Measurements from ENCODE around the gene SERPINE1. TPM values are rescaled to one million over a fixed set of nuclear protein-coding genes. Genes with fewer than 3 reads are reported as not detected.

The SERPINE1 gene
- total and polyA plus RNA-seq, 2 of the 13 experiments (the other 11 are each of a cell fraction or from before 2014, with no cell fraction given): 21.2 to 1,576 TPM

GRCh38 chr7:101104193-101104713 lies 22.7 kb upstream of the SERPINE1 start (continued):
- no peak for TF ChIP-seq ZNF18 (CRISPR knock-in tag; IDR thresholded peaks at IDR 0.05; ENCODE audit: insufficient replicate concordance)
- no peak for TF ChIP-seq ZFP91 (CRISPR knock-in tag; IDR thresholded peaks at IDR 0.05; ENCODE audit: borderline replicate concordance)
- TF ChIP-seq SRY (CRISPR knock-in tag; IDR thresholded peaks at IDR 0.05): no peak
- no peak for TF ChIP-seq CCDC6 (CRISPR knock-in tag; IDR thresholded peaks at IDR 0.05)
- peak; percentile 31; the same call in 1 of the 2 replicates for TF ChIP-seq IKZF5 (CRISPR knock-in tag; IDR thresholded peaks at IDR 0.05)
- TF ChIP-seq ZNF512B (CRISPR knock-in tag; IDR thresholded peaks at IDR 0.05; ENCODE audit: borderline replicate concordance): no peak
- no peak for TF ChIP-seq ZNF839 (CRISPR knock-in tag; IDR thresholded peaks at IDR 0.05; ENCODE audit: borderline replicate concordance)
- no peak for TF ChIP-seq RXRA (CRISPR knock-in tag; IDR thresholded peaks at IDR 0.05)
- no peak for TF ChIP-seq CEBPG (CRISPR knock-in tag; IDR thresholded peaks at IDR 0.05)
- TF ChIP-seq HIC2 (CRISPR knock-in tag; IDR thresholded peaks at IDR 0.05; ENCODE audit: low read depth): no peak; the same call in 1 of the 2 replicates
- TF ChIP-seq ZNF629 (CRISPR knock-in tag; conservative IDR thresholded peaks at IDR 0.05): no peak
- TF ChIP-seq MYC (CRISPR knock-in tag; IDR thresholded peaks at IDR 0.05; ENCODE audit: borderline replicate concordance): peak; percentile 81; the same call in 1 of the 2 replicates
- no peak for TF ChIP-seq SYNCRIP (IDR thresholded peaks at IDR 0.05; ENCODE audit: insufficient read depth, low read depth, low read length)
- no peak for TF ChIP-seq ATF6 (CRISPR knock-in tag; conservative IDR thresholded peaks at IDR 0.05)
- no peak for TF ChIP-seq ZNF510 (CRISPR knock-in tag; IDR thresholded peaks at IDR 0.05; ENCODE audit: low read depth)
- no peak for TF ChIP-seq STAG1 (CRISPR knock-in tag; IDR thresholded peaks at IDR 0.05)
- TF ChIP-seq KDM4B (CRISPR knock-in tag; IDR thresholded peaks at IDR 0.05): no peak

Measured in HepG2 (cell line).